Neutrophil (primary cell): ENCODE measurements around the gene CMSS1.
"Not testable (repeated sequence)": the region's sequence is repeated elsewhere in the genome, so short reads cannot be mapped to it uniquely, and the experiment has no call there.

Experiments used
- H3K27ac ChIP-seq: fragments of 200-600 bp; sonication (generic); 2 replicates; pipeline ENCODE4 v1.5.1; 2016; ENCODE audit warnings: mild to moderate bottlenecking, moderate library complexity
- H3K27me3 ChIP-seq: fragments of 200-600 bp; sonication (generic); 2 replicates; pipeline ENCODE4 v1.6.0; 2016; ENCODE audit warnings: mild to moderate bottlenecking
- H3K36me3 ChIP-seq: fragments of 200-600 bp; sonication (generic); 2 replicates; pipeline ENCODE4 v1.5.1; 2017
- H3K4me1 ChIP-seq, 2 experiments: fragments of 200-600 bp in 1 of 2; sonication (generic) in 1 of 2; 1 replicate in 1 of 2; 2 replicates in 1 of 2; pipeline versions ENCODE4 v1.5.1 to v1.6.1; 2013 to 2016; ENCODE audit warnings: low read depth in 1 of 2, low read length in 1 of 2, mild to moderate bottlenecking in 1 of 2, moderate library complexity in 1 of 2; ENCODE audit not compliant: control insufficient read depth in 1 of 2, insufficient read depth in 1 of 2
- H3K4me3 ChIP-seq, 2 experiments: fragments of 200-600 bp in 1 of 2; sonication (generic) in 1 of 2; 1 replicate in 1 of 2; 2 replicates in 1 of 2; pipeline ENCODE4 v1.5.1; 2013 to 2016; ENCODE audit warnings: low read depth in 1 of 2, low read length in 1 of 2, mild to moderate bottlenecking in 1 of 2, moderate library complexity in 1 of 2
- H3K9me3 ChIP-seq: fragments of 200-600 bp; sonication (generic); 2 replicates; pipeline ENCODE4 v1.5.1; 2016
- CTCF ChIP-seq: fragments of 200-600 bp; sonication (generic); IDR thresholded peaks from 2 replicates; pipeline ENCODE4 v1.5.1; 2016; ENCODE audit warnings: antibody characterized with exemption

Gene CMSS1

DNA sequence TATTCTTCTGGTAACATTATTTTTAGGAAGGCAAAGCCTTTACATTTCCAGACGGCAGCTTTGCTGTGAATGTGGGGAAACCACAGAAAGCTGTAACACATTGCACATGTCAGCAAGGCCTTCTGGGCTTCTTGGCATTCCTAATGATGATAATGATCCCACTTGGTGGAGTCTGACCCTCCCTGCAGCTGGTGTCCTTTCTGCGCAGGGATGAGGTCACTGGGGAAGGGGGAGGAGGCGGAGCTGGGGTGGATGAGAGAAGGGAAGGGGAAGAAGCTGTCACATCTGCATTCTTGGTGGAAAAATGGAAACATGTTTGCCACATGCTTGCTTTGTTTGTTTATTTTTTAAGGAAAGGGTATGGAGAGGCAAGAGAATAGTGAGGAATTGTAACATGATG, 228.0 kb downstream of the CMSS1 start:
- TF ChIP-seq CTCF: no peak
- H3K27me3 ChIP-seq: no peaks in the 10 kb centered on the region
- no peaks in the 10 kb centered on the region for H3K36me3 ChIP-seq
- H3K9me3 ChIP-seq: no peaks in the 10 kb centered on the region
- H3K27ac ChIP-seq: no peak overlapping the region
- H3K4me1 ChIP-seq: no peaks in the 10 kb centered on the region
- no peak overlapping the region for H3K4me3 ChIP-seq

DNA sequence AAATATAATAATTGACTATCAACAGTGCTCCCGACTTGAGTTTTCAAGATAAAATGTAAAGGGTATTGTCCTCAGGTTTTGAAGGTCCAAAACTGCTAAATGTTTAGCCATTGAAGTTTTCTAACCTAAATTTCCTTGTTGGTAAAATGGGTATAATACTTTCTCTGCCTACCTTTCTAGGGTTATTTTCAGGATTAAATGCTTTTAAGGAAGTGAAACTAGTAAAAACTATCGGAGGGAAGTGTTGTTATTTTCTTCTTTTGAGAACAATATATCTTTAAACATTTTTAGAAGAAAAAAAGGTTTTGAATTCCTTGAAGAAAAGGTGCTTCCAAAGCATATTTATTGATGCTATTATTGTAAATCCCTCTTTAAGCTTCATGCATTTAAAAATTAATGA, 229.3 kb downstream of the CMSS1 start:
- no peaks in the 10 kb centered on the region for H3K9me3 ChIP-seq
- no peaks in the 10 kb centered on the region for H3K27me3 ChIP-seq
- no peaks in the 10 kb centered on the region for H3K4me1 ChIP-seq
- no peak overlapping the region for H3K4me3 ChIP-seq
- H3K27ac ChIP-seq: no peak overlapping the region
- no peak for TF ChIP-seq CTCF
- H3K36me3 ChIP-seq: no peaks in the 10 kb centered on the region

DNA sequence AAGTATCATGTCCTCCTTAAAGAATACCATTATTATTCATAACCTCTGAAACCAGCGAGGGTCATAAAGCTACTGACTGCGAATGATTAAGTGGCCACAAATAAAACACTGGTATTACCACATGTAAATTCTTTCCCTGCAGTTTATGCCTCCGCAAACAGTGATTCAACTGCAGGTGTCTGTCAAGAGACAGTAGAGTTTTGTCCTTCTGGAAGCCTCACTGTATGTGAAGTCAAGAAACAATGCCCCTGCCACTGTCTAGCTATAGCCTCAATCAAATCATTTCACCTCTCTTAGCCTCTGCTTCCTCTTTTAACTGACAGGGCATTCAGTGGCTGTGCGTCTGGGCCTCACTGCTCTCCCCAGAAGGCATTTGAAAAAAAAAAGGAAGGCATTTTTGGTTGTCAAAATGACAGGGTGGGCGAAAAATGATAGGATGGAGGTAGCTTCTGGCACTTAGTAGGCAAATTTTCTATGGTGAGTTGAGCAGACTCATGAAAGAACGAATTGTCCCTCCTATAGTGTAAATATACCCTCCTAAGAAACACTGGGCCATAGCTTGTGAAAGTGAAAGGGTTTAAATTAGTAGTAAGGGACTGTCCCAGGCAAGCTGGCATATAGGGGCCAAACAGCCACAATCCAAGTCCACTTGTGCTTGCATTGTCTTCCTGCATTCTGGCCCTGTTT, 229.9 kb downstream of the CMSS1 start:
- H3K27ac ChIP-seq: no peak overlapping the region
- no peaks in the 10 kb centered on the region for H3K36me3 ChIP-seq
- TF ChIP-seq CTCF: no peak
- no peaks in the 10 kb centered on the region for H3K9me3 ChIP-seq
- H3K27me3 ChIP-seq: no peaks in the 10 kb centered on the region
- no peak overlapping the region for H3K4me3 ChIP-seq
- H3K4me1 ChIP-seq: no peaks in the 10 kb centered on the region

DNA sequence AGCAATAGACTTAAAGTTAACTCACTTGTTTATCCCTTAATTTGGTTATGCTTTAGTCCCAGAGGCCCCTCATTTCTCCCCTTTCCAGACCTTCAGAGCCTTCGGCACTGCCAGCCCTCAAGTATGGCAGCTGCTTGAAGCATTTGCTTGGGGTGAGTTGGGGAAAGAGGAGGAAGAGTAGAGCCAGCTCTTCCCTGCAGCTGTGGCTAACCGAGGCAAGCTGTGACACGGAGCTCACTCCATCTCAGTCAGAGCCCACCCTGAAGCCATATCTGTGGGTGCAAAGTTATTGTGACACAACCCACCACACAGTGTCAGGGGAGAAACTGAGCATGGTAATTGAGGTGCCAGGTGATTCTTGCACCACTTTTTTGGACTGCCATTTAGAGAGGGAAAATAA, 230.6 kb downstream of the CMSS1 start:
- Histone ChIP-seq H3K4me3 (no peak overlapping the region), H3K27ac (no peak overlapping the region), H3K36me3 (no peaks in the 10 kb centered on the region), H3K9me3 (no peaks in the 10 kb centered on the region), H3K27me3 (no peaks in the 10 kb centered on the region), H3K4me1 (no peaks in the 10 kb centered on the region)
- TF ChIP-seq CTCF: no peak

DNA sequence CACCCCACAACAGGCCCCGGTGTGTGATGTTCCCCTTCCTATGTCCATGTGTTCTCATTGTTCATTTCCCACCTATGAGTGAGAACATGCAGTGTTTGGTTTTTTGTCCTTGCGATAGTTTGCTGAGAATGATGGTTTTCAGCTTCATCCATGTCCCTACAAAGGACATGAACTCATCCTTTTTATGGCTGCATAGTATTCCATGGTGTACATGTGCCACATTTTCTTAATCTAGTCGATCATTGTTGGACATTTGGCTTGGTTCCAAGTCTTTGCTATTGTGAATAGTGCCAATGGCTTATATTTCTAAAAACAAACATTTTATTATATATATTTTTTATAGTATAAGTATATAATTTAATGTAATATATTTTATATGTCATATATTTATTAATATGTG, 233.9 kb downstream of the CMSS1 start:
- not testable (repeated sequence) for H3K4me1 ChIP-seq, H3K36me3 ChIP-seq, H3K4me3 ChIP-seq, H3K9me3 ChIP-seq, H3K27ac ChIP-seq, H3K27me3 ChIP-seq

GRCh38 chr3:100053951-100054620, 236.4 kb downstream of the CMSS1 start:
- H3K9me3 ChIP-seq: no peaks in the 10 kb centered on the region
- no peaks in the 10 kb centered on the region for H3K4me1 ChIP-seq
- no peak for TF ChIP-seq CTCF
- H3K27me3 ChIP-seq: no peaks in the 10 kb centered on the region
- no peak overlapping the region for H3K27ac ChIP-seq
- no peaks in the 10 kb centered on the region for H3K36me3 ChIP-seq
- H3K4me3 ChIP-seq: no peak overlapping the region
